ENCODE data around the gene PANX1. TPM values are rescaled to one million over a fixed set of nuclear protein-coding genes. Genes with fewer than 3 reads are reported as not detected.

Gene PANX1
- total and polyA plus RNA-seq, 2 donors (not counting 1 experiment from before 2014, with no cell fraction given): 4.2 to 10.3 TPM

DNA sequence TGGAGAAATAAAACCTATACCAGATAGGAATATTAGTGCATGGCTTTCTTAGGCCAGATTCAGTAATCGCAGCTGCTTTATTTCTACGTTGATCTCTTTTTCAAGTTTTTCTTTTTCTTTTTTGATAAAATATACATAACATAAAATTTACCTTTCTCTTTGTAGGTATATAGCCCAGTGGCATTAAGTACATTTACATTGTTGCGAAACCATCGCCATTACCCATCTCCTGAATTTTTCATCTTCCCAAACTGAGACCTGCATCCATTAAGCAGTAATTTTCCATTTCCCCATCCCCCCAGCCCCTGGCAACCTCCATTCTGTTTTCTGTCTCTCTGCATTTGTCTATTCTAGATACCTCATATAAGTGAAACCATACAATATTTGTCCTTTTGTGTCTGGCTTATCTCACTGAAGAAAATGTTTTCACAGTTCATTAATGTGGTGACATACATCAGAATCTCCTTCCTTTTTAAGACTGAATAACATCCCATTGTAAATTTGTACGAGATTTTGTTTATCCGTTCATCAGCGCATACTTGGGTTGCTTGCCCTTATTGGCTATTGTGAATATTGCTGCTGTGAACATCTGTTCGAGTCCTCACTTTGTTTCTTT is 41.4 kb downstream of the PANX1 start:
- Histone ChIP-seq H3K9ac (ENCODE audit: low read length) (no peak overlapping the region), H2AFZ (ENCODE audit: insufficient read depth, low read depth, low read length, poor library complexity, severe bottlenecking) (no peak overlapping the region), H3K4me2 (replicated peaks; ENCODE audit: low read depth, low read length, poor library complexity, severe bottlenecking) (no peak overlapping the region), H3K4me1 (ENCODE audit: control insufficient read depth in 2 of 2, insufficient read depth in 2 of 2, low read length in 2 of 2) (no peaks in the 10 kb centered on the region), H3K9me3 (ENCODE audit: control extremely low read depth in 1 of 3, control insufficient read depth in 2 of 3, insufficient read depth in 1 of 3, low read length in 2 of 3) (peaks cover 2 to 10% (median 5%) of the 10 kb centered on the region in 3 donors), H3K27me3 (replicated peaks in 1 of 4; ENCODE audit: control extremely low read depth in 1 of 4, control insufficient read depth in 3 of 4, insufficient read depth in 4 of 4, low read length in 3 of 4) (no peaks in the 10 kb centered on the region), H3K27ac (ENCODE audit: low read length in 2 of 2) (no peak overlapping the region), H3K4me3 (ENCODE audit: control extremely low read depth in 1 of 5, extremely low read depth in 1 of 5, insufficient read depth in 1 of 5, low read depth in 2 of 5, low read length in 4 of 5) (no peak overlapping the region), H3K36me3 (replicated peaks in 1 of 2; ENCODE audit: control extremely low read depth in 1 of 2, control insufficient read depth in 1 of 2, extremely low read depth in 1 of 2, insufficient read depth in 2 of 2, low read length in 1 of 2) (peaks cover 3 to 9% of the 10 kb centered on the region in 2 experiments), H4K20me1 (ENCODE audit: control insufficient read depth, insufficient read depth, low read length, poor library complexity, severe bottlenecking) (peaks cover 41% of the 10 kb centered on the region), H3K79me2 (ENCODE audit: control insufficient read depth, insufficient read depth, low read length) (peaks cover 65% of the 10 kb centered on the region)
- ATAC-seq (ENCODE audit: low read depth): no peak
- 95% methylated on average over 4 of the region's 8 CpGs for WGBS (ENCODE audit: insufficient coverage)
- H3K4me3 Mint-ChIP-seq: no peak overlapping the region
- H3K27ac Mint-ChIP-seq: no peak overlapping the region
- intact Hi-C loops (cut with micrococcal nuclease): no loop called here
- no peak for DNase-seq
- H3K27me3 Mint-ChIP-seq: no peaks in the 10 kb centered on the region
- no peaks in the 10 kb centered on the region for H3K9me3 Mint-ChIP-seq (ENCODE audit: insufficient read depth)
- CTCF ChIA-PET: interaction anchor here (1.1 kb wide), 1 partner anchor 14 kb away, joined by 4 read pairs; no protein-coding TSS in a partner anchor
- TF ChIP-seq, protein P1, sequence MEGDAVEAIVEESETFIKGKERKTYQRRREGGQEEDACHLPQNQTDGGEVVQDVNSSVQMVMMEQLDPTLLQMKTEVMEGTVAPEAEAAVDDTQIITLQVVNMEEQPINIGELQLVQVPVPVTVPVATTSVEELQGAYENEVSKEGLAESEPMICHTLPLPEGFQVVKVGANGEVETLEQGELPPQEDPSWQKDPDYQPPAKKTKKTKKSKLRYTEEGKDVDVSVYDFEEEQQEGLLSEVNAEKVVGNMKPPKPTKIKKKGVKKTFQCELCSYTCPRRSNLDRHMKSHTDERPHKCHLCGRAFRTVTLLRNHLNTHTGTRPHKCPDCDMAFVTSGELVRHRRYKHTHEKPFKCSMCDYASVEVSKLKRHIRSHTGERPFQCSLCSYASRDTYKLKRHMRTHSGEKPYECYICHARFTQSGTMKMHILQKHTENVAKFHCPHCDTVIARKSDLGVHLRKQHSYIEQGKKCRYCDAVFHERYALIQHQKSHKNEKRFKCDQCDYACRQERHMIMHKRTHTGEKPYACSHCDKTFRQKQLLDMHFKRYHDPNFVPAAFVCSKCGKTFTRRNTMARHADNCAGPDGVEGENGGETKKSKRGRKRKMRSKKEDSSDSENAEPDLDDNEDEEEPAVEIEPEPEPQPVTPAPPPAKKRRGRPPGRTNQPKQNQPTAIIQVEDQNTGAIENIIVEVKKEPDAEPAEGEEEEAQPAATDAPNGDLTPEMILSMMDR (IDR thresholded peaks at IDR 0.05): no peak
- TF ChIP-seq EZH2 (IDR thresholded peaks at IDR 0.05; ENCODE audit: borderline replicate concordance, insufficient read depth, low read depth, low read length, poor library complexity, severe bottlenecking): no peak
- POLR2A ChIA-PET: no interaction called here
- H3K4me1 Mint-ChIP-seq: peaks cover 24% of the 10 kb centered on the region

DNA sequence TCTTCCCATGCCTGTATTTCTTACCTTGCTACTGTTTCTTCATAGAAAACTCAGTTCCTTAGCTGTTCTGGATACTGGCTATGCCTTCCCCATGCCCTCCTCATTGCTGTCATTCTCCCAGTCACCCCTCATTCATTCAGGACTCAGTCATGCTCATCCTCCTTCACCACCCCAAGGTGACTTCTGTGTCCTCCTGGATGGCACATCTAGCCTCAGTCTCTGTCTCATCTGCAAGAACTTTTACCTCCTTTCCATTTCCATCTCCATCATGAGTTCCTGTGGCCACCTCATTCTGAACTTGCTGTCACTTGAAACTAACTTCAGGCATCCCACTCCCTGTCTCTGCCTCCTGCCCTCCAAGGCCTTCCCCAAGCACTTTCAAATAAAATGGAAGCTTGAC is 42.3 kb downstream of the PANX1 start:
- Histone ChIP-seq H3K79me2 (ENCODE audit: control insufficient read depth, insufficient read depth, low read length) (peaks cover 58% of the 10 kb centered on the region), H3K4me3 (ENCODE audit: control extremely low read depth in 1 of 5, extremely low read depth in 1 of 5, insufficient read depth in 1 of 5, low read depth in 2 of 5, low read length in 4 of 5) (no peak overlapping the region), H3K4me2 (replicated peaks; ENCODE audit: low read depth, low read length, poor library complexity, severe bottlenecking) (no peak overlapping the region), H3K9ac (ENCODE audit: low read length) (no peak overlapping the region), H4K20me1 (ENCODE audit: control insufficient read depth, insufficient read depth, low read length, poor library complexity, severe bottlenecking) (peaks cover 40% of the 10 kb centered on the region), H3K4me1 (ENCODE audit: control insufficient read depth in 2 of 2, insufficient read depth in 2 of 2, low read length in 2 of 2) (no peaks in the 10 kb centered on the region), H3K9me3 (ENCODE audit: control extremely low read depth in 1 of 3, control insufficient read depth in 2 of 3, insufficient read depth in 1 of 3, low read length in 2 of 3) (peaks cover 2 to 6% (median 4%) of the 10 kb centered on the region in 3 donors), H3K36me3 (replicated peaks in 1 of 2; ENCODE audit: control extremely low read depth in 1 of 2, control insufficient read depth in 1 of 2, extremely low read depth in 1 of 2, insufficient read depth in 2 of 2, low read length in 1 of 2) (peaks cover 3 to 9% of the 10 kb centered on the region in 2 experiments), H2AFZ (ENCODE audit: insufficient read depth, low read depth, low read length, poor library complexity, severe bottlenecking) (no peak overlapping the region), H3K27me3 (replicated peaks in 1 of 4; ENCODE audit: control extremely low read depth in 1 of 4, control insufficient read depth in 3 of 4, insufficient read depth in 4 of 4, low read length in 3 of 4) (no peaks in the 10 kb centered on the region), H3K27ac (ENCODE audit: low read length in 2 of 2) (no peak overlapping the region)
- POLR2A ChIA-PET: no interaction called here
- Mint-ChIP-seq H3K27ac (no peak overlapping the region), H3K4me1 (peaks cover 24% of the 10 kb centered on the region), H3K4me3 (no peak overlapping the region), H3K27me3 (no peaks in the 10 kb centered on the region), H3K9me3 (ENCODE audit: insufficient read depth) (no peaks in the 10 kb centered on the region)
- ATAC-seq (ENCODE audit: low read depth) (no peak), DNase-seq (no peak)
- TF ChIP-seq, protein P1 (IDR thresholded peaks at IDR 0.05): no peak
- TF ChIP-seq EZH2 (IDR thresholded peaks at IDR 0.05; ENCODE audit: borderline replicate concordance, insufficient read depth, low read depth, low read length, poor library complexity, severe bottlenecking): no peak
- intact Hi-C loops (cut with micrococcal nuclease): no loop called here
- CTCF ChIA-PET: interaction anchor here (0.9 to 1.1 kb wide), 2 partner anchors 13 to 17 kb away, joined by 3 to 4 read pairs; no protein-coding TSS in a partner anchor

All from B cell (primary cell).